SK-N-SH (cell line): ENCODE data around the gene AEBP1. TPM values are rescaled to one million over a fixed set of nuclear protein-coding genes. Genes with fewer than 3 reads are reported as not detected.

Source experiments
- CTCF ChIA-PET: fragments of 300-600, 350-600 bp; formaldehyde crosslinking; extraction: SDS; loops from one replicate; lab custom pipeline; 2021; lab: Yijun Ruan, JAX
- POLR2A ChIA-PET: fragments of 350-600 bp; sonication (Branson Sonifier 250); formaldehyde crosslinking; extraction: SDS; loops from one replicate; lab custom pipeline; 2020; ENCODE audit warnings: antibody characterized with exemption, inconsistent platforms; lab: Yijun Ruan, JAX
- DNase-seq: peaks from one replicate; pipeline ENCODE4 v3.0.0; 2012
- H2AFZ ChIP-seq: fragments of 200-600 bp; sonication (generic); 2 replicates; pipeline ENCODE4 v1.8.1; 2016; ENCODE audit warnings: antibody characterized with exemption, mild to moderate bottlenecking, low read depth
- H3F3A ChIP-seq: fragments of 200-600 bp; sonication (generic); replicated peaks from 2 replicates; pipeline ENCODE3; 2016; ENCODE audit warnings: antibody characterized with exemption, mild to moderate bottlenecking; ENCODE audit not compliant: insufficient read depth
- H3K27ac ChIP-seq, 2 experiments: fragments of 200-500 bp in 1 of 2; fragments of 200-600 bp in 1 of 2; sonication (Bioruptor generic) in 1 of 2; sonication (generic), shearing (Covaris generic) in 1 of 2; 2 replicates each; pipeline versions ENCODE4 v1.5.1 to v1.6.1; 2014 to 2016; ENCODE audit warnings: low read depth in 2 of 2, inconsistent platforms in 1 of 2, low read length in 1 of 2, mild to moderate bottlenecking in 1 of 2, mixed read lengths in 1 of 2
- H3K27me3 ChIP-seq: fragments of 200-600 bp; sonication (generic), shearing (Covaris generic); 2 replicates; pipeline ENCODE4 v1.6.1; 2016; ENCODE audit warnings: mixed run types; ENCODE audit not compliant: insufficient read depth
- H3K36me3 ChIP-seq, 2 experiments: fragments of 200-500 bp in 1 of 2; fragments of 200-600 bp in 1 of 2; sonication (Bioruptor generic) in 1 of 2; sonication (generic) in 1 of 2; replicated peaks in 1 of 2; 2 replicates each; pipeline versions ENCODE3 to v1.5.1; 2014 to 2016; ENCODE audit warnings: low read length in 1 of 2, mild to moderate bottlenecking in 1 of 2; ENCODE audit not compliant: insufficient read depth in 2 of 2, control insufficient read depth in 1 of 2
- H3K4me1 ChIP-seq, 2 experiments: fragments of 200-500 bp in 1 of 2; fragments of 200-600 bp in 1 of 2; sonication (Bioruptor generic) in 1 of 2; sonication (generic), shearing (Covaris generic) in 1 of 2; 2 replicates each; pipeline versions ENCODE4 v1.5.1 to v1.6.1; 2014 to 2016; ENCODE audit warnings: low read depth in 1 of 2, low read length in 1 of 2, mixed run types in 1 of 2; ENCODE audit not compliant: insufficient read depth in 2 of 2, control insufficient read depth in 1 of 2
- H3K4me2 ChIP-seq: fragments of 200-600 bp; sonication (generic), shearing (Covaris generic); 2 replicates; pipeline ENCODE4 v1.6.1; 2017; ENCODE audit warnings: mixed run types
- H3K4me3 ChIP-seq, 2 experiments: fragments of 200-500 bp in 1 of 2; fragments of 200-600 bp in 1 of 2; sonication (Bioruptor generic) in 1 of 2; sonication (generic), shearing (Covaris generic) in 1 of 2; 2 replicates each; pipeline versions ENCODE4 v1.5.1 to v1.8.1; 2014 to 2016; ENCODE audit warnings: low read depth in 2 of 2, inconsistent platforms in 1 of 2, low read length in 1 of 2, mild to moderate bottlenecking in 1 of 2, mixed read lengths in 1 of 2, moderate library complexity in 1 of 2
- H3K79me2 ChIP-seq: fragments of 200-600 bp; sonication (generic); 2 replicates; pipeline ENCODE4 v1.8.1; 2017; ENCODE audit warnings: mild to moderate bottlenecking; ENCODE audit not compliant: insufficient read depth
- H3K9ac ChIP-seq: fragments of 200-600 bp; sonication (generic); 2 replicates; pipeline ENCODE4 v1.6.1; 2017; ENCODE audit warnings: mixed run types
- H3K9me2 ChIP-seq: fragments of 200-600 bp; sonication (generic); 2 replicates; pipeline ENCODE4 v1.6.1; 2017; ENCODE audit warnings: mixed run types
- H3K9me3 ChIP-seq: fragments of 200-600 bp; sonication (generic); 2 replicates; pipeline ENCODE4 v1.6.1; 2017; ENCODE audit warnings: mixed run types, mild to moderate bottlenecking, moderate library complexity
- H4K20me1 ChIP-seq: fragments of 200-600 bp; sonication (generic); 2 replicates; pipeline ENCODE4 v1.6.1; 2017; ENCODE audit warnings: mild to moderate bottlenecking, mixed run types; ENCODE audit not compliant: insufficient read depth
- CHD2 ChIP-seq: fragments of 150-350 bp; IDR thresholded peaks from 2 replicates; pipeline ENCODE4 v1.6.1; 2018; ENCODE audit warnings: low read length; ENCODE audit not compliant: partially characterized antibody
- ELF1 ChIP-seq: IDR thresholded peaks from 2 replicates; pipeline ENCODE4 v1.4.0; 2012
- EP300 ChIP-seq, 2 experiments: IDR thresholded peaks; 2 replicates each; pipeline versions ENCODE4 v1.4.0 to v1.6.1; 2012; ENCODE audit warnings: borderline replicate concordance in 1 of 2, low read depth in 1 of 2, low read length in 1 of 2
- FOXM1 ChIP-seq: IDR thresholded peaks from 2 replicates; pipeline ENCODE4 v1.4.0; 2012; ENCODE audit warnings: low read depth, mild to moderate bottlenecking
- NFIC ChIP-seq: IDR thresholded peaks from 2 replicates; pipeline ENCODE4 v1.4.0; 2012; ENCODE audit warnings: borderline replicate concordance
- NRF1 ChIP-seq: IDR thresholded peaks from 2 replicates; pipeline ENCODE4 v1.6.1; 2012; ENCODE audit warnings: low read depth, mild to moderate bottlenecking, low read length
- SMC3 ChIP-seq: IDR thresholded peaks from 2 replicates; pipeline ENCODE4 v1.6.1; 2012; ENCODE audit warnings: low read depth, low read length, improper control_type of control experiment
- TCF12 ChIP-seq: IDR thresholded peaks from 2 replicates; pipeline ENCODE4 v1.4.0; 2012
- TEAD4 ChIP-seq: IDR thresholded peaks from 2 replicates; pipeline ENCODE4 v1.4.0; 2012; ENCODE audit warnings: mild to moderate bottlenecking, borderline replicate concordance; ENCODE audit not compliant: insufficient read depth
- WGBS: methylation state at CpG from one replicate; pipeline ENCODE4 v1.1.6; 2017; ENCODE audit warnings: low lambda C conversion rate; 5-methylcytosine and 5-hydroxymethylcytosine counted together
- polyA plus RNA-seq, 3 experiments: library from polyadenylated mRNA; depleted of rRNA; stranded (reverse); fragments of >200 nt; gene quantifications; 2 replicates each; pipeline ENCODE4 v1.2.3, GENCODE V29; 2012
- TF ChIP-seq, protein P1 (sequence below): IDR thresholded peaks from 2 replicates; pipeline ENCODE4 v1.4.0; 2012; ENCODE audit warnings: low read depth

The AEBP1 gene
- polyA plus RNA-seq, 1 of the 3 experiments (the other 2 are of a cell fraction): 105 TPM

DNA sequence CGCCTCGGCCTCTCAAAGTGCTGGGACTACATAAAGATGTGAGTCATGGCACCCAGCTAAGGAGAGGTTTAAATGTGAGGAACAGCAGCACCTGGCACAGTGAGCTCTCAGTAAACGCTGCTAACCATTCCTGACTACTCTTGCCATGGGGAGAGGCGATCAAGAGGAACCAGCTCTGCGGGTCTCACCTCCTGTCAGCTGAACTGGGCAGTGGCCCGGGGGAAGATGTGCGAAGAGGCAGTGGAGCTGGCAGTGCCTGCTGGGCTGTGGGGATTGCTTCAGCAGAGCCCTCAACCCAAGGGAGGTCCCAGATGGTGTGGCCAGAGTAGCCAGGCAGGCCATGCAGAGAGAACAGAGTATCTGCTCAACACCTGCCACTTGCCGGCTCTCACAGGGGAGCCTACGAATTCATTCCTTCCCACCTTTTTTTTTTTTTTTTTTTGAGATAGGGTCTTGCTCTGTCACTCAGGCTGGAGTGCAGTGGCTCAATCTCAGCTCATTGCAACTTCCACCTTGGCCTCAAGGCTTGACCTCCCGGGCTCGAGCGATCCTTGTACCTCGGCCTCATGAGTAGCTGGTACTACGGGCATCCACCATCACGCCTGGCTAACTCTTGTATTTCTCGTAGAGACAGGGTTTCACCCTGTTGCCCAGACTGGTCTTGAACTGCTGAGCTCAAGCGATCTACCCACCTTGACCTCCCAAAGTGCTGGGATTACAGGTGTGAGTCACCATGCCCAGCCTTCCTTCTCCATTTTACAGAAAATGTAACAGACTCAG, 28.7 kb upstream of the AEBP1 start:
- ChIA-PET CTCF (interaction anchor here (1.0 to 1.5 kb wide), 6 partner anchors 8 to 121 kb away, joined by 3 to 6 read pairs (median 4); no protein-coding TSS in a partner anchor), POLR2A (interaction anchor here (0.7 to 1.8 kb wide), 3 partner anchors 10 to 49 kb away, joined by 3 to 6 read pairs (median 4); partner anchors contain the start of genes DBNL and PGAM2)
- H3K4me1 ChIP-seq: peaks cover 5 to 15% of the 10 kb centered on the region in 2 experiments; a peak in 3 of 4 replicates
- no peak overlapping the region for H3K9ac ChIP-seq
- H3K27me3 ChIP-seq: no peaks in the 10 kb centered on the region
- no peaks in the 10 kb centered on the region for H4K20me1 ChIP-seq
- H3K79me2 ChIP-seq: peaks cover 4% of the 10 kb centered on the region; the same call in 1 of the 2 replicates
- H3K4me2 ChIP-seq: no peak overlapping the region
- H3K9me2 ChIP-seq: no peaks in the 10 kb centered on the region
- WGBS: 94% methylated on average over 17 of the region's 17 CpGs
- peaks cover 31% of the 10 kb centered on the region for H3F3A ChIP-seq
- no peak overlapping the region for H2AFZ ChIP-seq
- no peak for TF ChIP-seq TCF12
- TF ChIP-seq TEAD4: no peak
- no peak for TF ChIP-seq SMC3
- TF ChIP-seq FOXM1: no peak
- no peak for TF ChIP-seq CHD2
- TF ChIP-seq NRF1: no peak
- TF ChIP-seq, protein P1, sequence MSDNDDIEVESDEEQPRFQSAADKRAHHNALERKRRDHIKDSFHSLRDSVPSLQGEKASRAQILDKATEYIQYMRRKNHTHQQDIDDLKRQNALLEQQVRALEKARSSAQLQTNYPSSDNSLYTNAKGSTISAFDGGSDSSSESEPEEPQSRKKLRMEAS: no peak
- TF ChIP-seq NFIC: no peak
- TF ChIP-seq ELF1: no peak
- no peak overlapping the region for H3K4me3 ChIP-seq
- H3K9me3 ChIP-seq: no peaks in the 10 kb centered on the region
- no peak overlapping the region for H3K27ac ChIP-seq
- DNase-seq: no peak
- H3K36me3 ChIP-seq: peaks cover 22 to 66% of the 10 kb centered on the region in 2 experiments

DNA sequence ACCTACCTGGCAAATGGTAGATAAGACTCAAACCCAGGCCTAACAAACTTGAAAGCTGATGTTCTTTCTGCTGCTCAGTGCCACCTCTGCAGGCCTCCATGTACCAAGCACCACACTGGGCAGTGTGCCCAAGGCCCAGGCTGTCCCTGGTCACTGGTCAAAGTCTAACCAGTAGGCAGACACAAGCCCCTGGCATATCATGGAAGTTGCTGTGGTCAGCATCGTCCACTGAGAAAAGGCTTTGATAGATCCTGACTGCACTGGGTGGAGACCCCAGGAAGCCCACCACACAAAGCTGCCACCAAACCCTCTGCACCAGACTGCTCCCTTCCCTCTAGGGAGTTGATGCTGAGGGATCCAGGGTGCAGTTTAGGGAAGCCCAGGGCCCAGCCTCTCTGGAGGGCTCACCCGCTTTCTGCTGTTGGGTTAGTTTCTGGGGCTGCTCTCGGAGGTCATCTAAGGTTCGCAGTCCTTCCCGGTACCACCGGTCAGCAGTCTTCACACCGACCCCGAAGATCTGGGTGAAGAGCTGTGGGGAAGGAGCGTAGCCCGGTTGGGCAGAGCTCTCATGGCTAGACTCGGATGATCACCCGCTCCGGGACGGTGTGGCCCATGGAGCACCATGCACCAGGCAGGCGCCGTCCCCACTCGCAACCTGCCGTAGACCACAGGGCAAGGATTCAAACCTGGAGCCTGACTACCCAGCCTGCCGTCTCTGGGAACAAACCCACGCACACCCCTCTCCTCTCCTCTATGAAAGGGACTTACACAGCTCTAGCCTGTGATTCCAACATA, 27.8 kb upstream of the AEBP1 start:
- Histone ChIP-seq H3K4me1 (peaks cover 10 to 23% of the 10 kb centered on the region in 2 experiments), H3K79me2 (peaks cover 12% of the 10 kb centered on the region), H3K4me3 (no peak overlapping the region), H3K9me2 (no peaks in the 10 kb centered on the region), H2AFZ (no peak overlapping the region), H3K27ac (no peak overlapping the region), H3K4me2 (no peak overlapping the region), H3F3A (peaks cover 24% of the 10 kb centered on the region), H3K36me3 (peaks cover 22 to 69% of the 10 kb centered on the region in 2 experiments), H3K27me3 (no peaks in the 10 kb centered on the region), H3K9me3 (no peaks in the 10 kb centered on the region), H4K20me1 (no peaks in the 10 kb centered on the region), H3K9ac (no peak overlapping the region)
- DNase-seq: no peak
- CTCF ChIA-PET: interaction anchor here (0.7 to 1.5 kb wide), 6 partner anchors 9 to 46 kb away, joined by 3 to 6 read pairs (median 3); no protein-coding TSS in a partner anchor
- POLR2A ChIA-PET: interaction anchor here (0.7 to 1.8 kb wide), 2 partner anchors 32 to 48 kb away, joined by 3 to 6 read pairs; partner anchors contain the start of gene DBNL
- WGBS: 99% methylated on average over 19 of the region's 20 CpGs
- no peak for TF ChIP-seq EP300 (IDR thresholded peaks at IDR 0.05; ENCODE audit: borderline replicate concordance in 1 of 2, low read depth in 1 of 2, low read length in 1 of 2)
- TF ChIP-seq, all 33 proteins: peak for 0
